ENCODE measurements around the gene ILRUN. TPM values are rescaled to one million over a fixed set of nuclear protein-coding genes. Genes with fewer than 3 reads are reported as not detected.
A peak's percentile ranks its signal among the peaks of the same experiment; 100 is the strongest.
"Not testable (repeated sequence)": the region's sequence is repeated elsewhere in the genome, so short reads cannot be mapped to it uniquely, and the experiment has no call there.

The ILRUN gene
- total and polyA plus RNA-seq, 2 experiments from 2014 or later = 17.6 to 80.1 TPM

- no peak for TF ChIP-seq CREB1 (CRISPR knock-in tag; IDR thresholded peaks at IDR 0.05; ENCODE audit: low read depth)
Measured at GRCh38 chr6:34680802-34681515, 15.6 kb downstream of the ILRUN start (continued).

GRCh38 chr6:34680313-34680712 lies 16.3 kb downstream of the ILRUN start:
- peak overlapping the region; percentile 48; the same call in 1 of the 2 replicates for H3K27ac ChIP-seq (ENCODE audit: low read depth)
- not testable (repeated sequence) for DNase-seq (ENCODE audit: low spot score); H3K4me3 ChIP-seq; H3K9me3 Mint-ChIP-seq; H3K4me1 ChIP-seq (ENCODE audit: insufficient read depth); H3K9me2 ChIP-seq (ENCODE audit: insufficient read depth); H3K27me3 Mint-ChIP-seq (ENCODE audit: insufficient read depth, low read depth, poor library complexity); H3K4me3 Mint-ChIP-seq; H3K4me1 Mint-ChIP-seq; H3K36me3 ChIP-seq (ENCODE audit: insufficient read depth); ATAC-seq; H3K4me2 ChIP-seq; H3K36me3 Mint-ChIP-seq (ENCODE audit: low read depth); H3K27ac Mint-ChIP-seq; H3F3A ChIP-seq (replicated peaks; ENCODE audit: low read depth); H2AFZ ChIP-seq; H3K27me3 ChIP-seq (ENCODE audit: insufficient read depth)
- H3K79me2 ChIP-seq (replicated peaks; ENCODE audit: insufficient read depth) = peaks cover 97% of the 10 kb centered on the region
- peaks cover 34% of the 10 kb centered on the region for H4K20me1 ChIP-seq (replicated peaks; ENCODE audit: insufficient read depth)

- no peak overlapping the region; the same call in 1 of the 2 replicates for H3K27ac ChIP-seq (ENCODE audit: low read depth)
- H3K4me2 ChIP-seq = no peak overlapping the region
- H3F3A ChIP-seq (replicated peaks; ENCODE audit: low read depth) = no peaks in the 10 kb centered on the region
- Mint-ChIP-seq H3K27me3 (ENCODE audit: insufficient read depth, low read depth, poor library complexity) (peaks cover 3% of the 10 kb centered on the region), H3K4me1 (no peaks in the 10 kb centered on the region), H3K36me3 (ENCODE audit: low read depth) (no peaks in the 10 kb centered on the region; the same call in 2 of the 3 replicates), H3K27ac (no peak overlapping the region), H3K4me3 (no peak overlapping the region), H3K9me3 (no peaks in the 10 kb centered on the region)
- no peaks in the 10 kb centered on the region for H3K27me3 ChIP-seq (ENCODE audit: insufficient read depth)
- H3K36me3 ChIP-seq (ENCODE audit: insufficient read depth) = no peaks in the 10 kb centered on the region
- H3K4me1 ChIP-seq (ENCODE audit: insufficient read depth) = no peaks in the 10 kb centered on the region
- DNase-seq (ENCODE audit: low spot score) = no peak
- H3K4me3 ChIP-seq = no peak overlapping the region
- TF ChIP-seq NANOG (IDR thresholded peaks at IDR 0.05; ENCODE audit: borderline replicate concordance) (no peak), REST (IDR thresholded peaks at IDR 0.05; ENCODE audit: unreplicated experiment) (no peak), ZNF331 (CRISPR knock-in tag; IDR thresholded peaks at IDR 0.05; ENCODE audit: low read depth) (no peak), EZH2phosphoT487 (IDR thresholded peaks at IDR 0.05; ENCODE audit: unreplicated experiment) (no peak), POLR2AphosphoS5 (IDR thresholded peaks at IDR 0.05; ENCODE audit: low read depth) (no peak), JUNB (IDR thresholded peaks at IDR 0.05; ENCODE audit: unreplicated experiment) (no peak), ETS1 (IDR thresholded peaks at IDR 0.05) (no peak)
- no peak overlapping the region for H2AFZ ChIP-seq
- no peaks in the 10 kb centered on the region for H3K9me2 ChIP-seq (ENCODE audit: insufficient read depth)
- H3K79me2 ChIP-seq (replicated peaks; ENCODE audit: insufficient read depth) = peaks cover 97% of the 10 kb centered on the region
- ATAC-seq = no peak; the same call in 2 of the 3 replicates
- H4K20me1 ChIP-seq (replicated peaks; ENCODE audit: insufficient read depth) = peaks cover 30% of the 10 kb centered on the region
Measured at GRCh38 chr6:34679552-34680253, 16.9 kb downstream of the ILRUN start.

Measured in GM23338 (cell line).